SK-N-SH treated with all-trans-retinoic acid at 6 μM for 48 hours (cell line): ENCODE results near the gene OR7D2.

Experiments used
- ATAC-seq: fragments of 200-7000 bp; cut with Tn5 transposase; 3 replicates; pipeline ENCODE4 v1.9.1; 2020; ENCODE audit warnings: mild to moderate bottlenecking, moderate library complexity
- ARNTL ChIP-seq: fragments of 450-650 bp; formaldehyde crosslinking; IDR thresholded peaks from 2 replicates; pipeline ENCODE4 v1.5.0; 2020; ENCODE audit warnings: low read depth, mild to moderate bottlenecking, moderate library complexity, borderline replicate concordance
- BACH2 ChIP-seq: fragments of 250-450 bp; sonication (Bioruptor Pico); IDR thresholded peaks from 2 replicates; pipeline ENCODE4 v1.9.0; 2021; ENCODE audit warnings: mild to moderate bottlenecking, borderline replicate concordance
- CREB5 ChIP-seq: fragments of 250-450 bp; sonication (Bioruptor Pico); IDR thresholded peaks from 2 replicates; pipeline ENCODE4 v1.5.1; 2020; ENCODE audit warnings: low read depth, mild to moderate bottlenecking, moderate library complexity
- ESRRG ChIP-seq: fragments of 250-450 bp; sonication (Bioruptor Pico); IDR thresholded peaks from 2 replicates; pipeline ENCODE4 v1.6.1; 2021; ENCODE audit warnings: mild to moderate bottlenecking
- GLIS3 ChIP-seq: fragments of 250-450 bp; sonication (Bioruptor Pico); IDR thresholded peaks from 2 replicates; pipeline ENCODE4 v1.5.0; 2020; ENCODE audit warnings: mild to moderate bottlenecking, moderate library complexity
- ISL1 ChIP-seq: fragments of 250-450 bp; sonication (Bioruptor Pico); IDR thresholded peaks from 2 replicates; pipeline ENCODE4 v2.1.2; 2022; ENCODE audit warnings: mild to moderate bottlenecking, moderate library complexity
- OSR1 ChIP-seq: fragments of 250-450 bp; sonication (Bioruptor Pico); IDR thresholded peaks from 2 replicates; pipeline ENCODE4 v1.8.0; 2022; ENCODE audit warnings: moderate library complexity, mild to moderate bottlenecking, inconsistent platforms
- PPARA ChIP-seq: fragments of 250-450 bp; sonication (Bioruptor Pico); IDR thresholded peaks from 2 replicates; pipeline ENCODE4 v1.5.0; 2020; ENCODE audit warnings: mild to moderate bottlenecking, borderline replicate concordance
- TCF4 ChIP-seq: fragments of 250-450 bp; sonication (Bioruptor Pico); IDR thresholded peaks from 2 replicates; pipeline ENCODE4 v1.8.0; 2021; ENCODE audit warnings: mild to moderate bottlenecking, moderate library complexity, borderline replicate concordance
- TOX ChIP-seq: fragments of 250-450 bp; sonication (Bioruptor Pico); IDR thresholded peaks from 2 replicates; pipeline ENCODE4 v1.8.0; 2021; ENCODE audit warnings: mild to moderate bottlenecking, moderate library complexity, borderline replicate concordance
- TSHZ2 ChIP-seq: fragments of 250-450 bp; sonication (Bioruptor Pico); IDR thresholded peaks from 2 replicates; pipeline ENCODE4 v1.5.0; 2020; ENCODE audit warnings: mild to moderate bottlenecking, moderate library complexity
- ZC3H10 ChIP-seq: fragments of 250-450 bp; sonication (Bioruptor Pico); IDR thresholded peaks from 2 replicates; pipeline ENCODE4 v1.5.1; 2021; ENCODE audit warnings: mild to moderate bottlenecking, moderate library complexity
- ZFP3 ChIP-seq: fragments of 250-450 bp; sonication (Bioruptor Pico); IDR thresholded peaks from 2 replicates; pipeline ENCODE4 v1.5.0; 2020; ENCODE audit warnings: mild to moderate bottlenecking, moderate library complexity
- ZFP30 ChIP-seq: fragments of 450-650 bp; formaldehyde crosslinking; IDR thresholded peaks from 2 replicates; pipeline ENCODE4 v1.5.0; 2022; ENCODE audit warnings: mild to moderate bottlenecking, moderate library complexity
- ZNF565 ChIP-seq: fragments of 450-650 bp; formaldehyde crosslinking; conservative IDR thresholded peaks from 2 replicates; pipeline ENCODE4 v1.5.0; 2020; ENCODE audit warnings: low read depth, mild to moderate bottlenecking, moderate library complexity
- ZNF70 ChIP-seq: fragments of 450-650 bp; formaldehyde crosslinking; IDR thresholded peaks from 2 replicates; pipeline ENCODE4 v1.5.0; 2020; ENCODE audit warnings: mild to moderate bottlenecking, moderate library complexity
- ZNF8 ChIP-seq: fragments of 450-650 bp; formaldehyde crosslinking; IDR thresholded peaks from 2 replicates; pipeline ENCODE4 v1.5.0; 2020; ENCODE audit warnings: mild to moderate bottlenecking, moderate library complexity
- TF ChIP-seq, protein P1 (sequence below): fragments of 250-450 bp; sonication (Bioruptor Pico); IDR thresholded peaks from 2 replicates; pipeline ENCODE4 v1.8.0; 2021; ENCODE audit warnings: low read depth, mild to moderate bottlenecking, moderate library complexity, borderline replicate concordance
- TF ChIP-seq, protein P2 (sequence below): fragments of 250-450 bp; sonication (Bioruptor Pico); IDR thresholded peaks from 2 replicates; pipeline ENCODE4 v1.5.1; 2021; ENCODE audit warnings: mild to moderate bottlenecking, moderate library complexity

The OR7D2 gene

GRCh38 chr19:9178901-9179300 lies at the start of gene OR7D2:
Gene OR7D2 (plus strand): TSS chr19:9178979. CDS start chr19:9185782, 6,803 bp downstream.
- no peak for ATAC-seq
- TF ChIP-seq TSHZ2: no peak
- no peak for TF ChIP-seq TCF4 (CRISPR knock-in tag)
- no peak for TF ChIP-seq ZFP30
- no peak for TF ChIP-seq ESRRG
- TF ChIP-seq BACH2 (CRISPR knock-in tag): no peak
- TF ChIP-seq ZNF8 (CRISPR knock-in tag): no peak
- TF ChIP-seq ARNTL (CRISPR knock-in tag): no peak
- TF ChIP-seq ZNF565 (CRISPR knock-in tag): no peak
- TF ChIP-seq ZFP3: no peak
- no peak for TF ChIP-seq ZC3H10 (CRISPR knock-in tag)
- no peak for TF ChIP-seq CREB5 (CRISPR knock-in tag)
- TF ChIP-seq OSR1 (CRISPR knock-in tag): no peak
- TF ChIP-seq, protein P1, sequence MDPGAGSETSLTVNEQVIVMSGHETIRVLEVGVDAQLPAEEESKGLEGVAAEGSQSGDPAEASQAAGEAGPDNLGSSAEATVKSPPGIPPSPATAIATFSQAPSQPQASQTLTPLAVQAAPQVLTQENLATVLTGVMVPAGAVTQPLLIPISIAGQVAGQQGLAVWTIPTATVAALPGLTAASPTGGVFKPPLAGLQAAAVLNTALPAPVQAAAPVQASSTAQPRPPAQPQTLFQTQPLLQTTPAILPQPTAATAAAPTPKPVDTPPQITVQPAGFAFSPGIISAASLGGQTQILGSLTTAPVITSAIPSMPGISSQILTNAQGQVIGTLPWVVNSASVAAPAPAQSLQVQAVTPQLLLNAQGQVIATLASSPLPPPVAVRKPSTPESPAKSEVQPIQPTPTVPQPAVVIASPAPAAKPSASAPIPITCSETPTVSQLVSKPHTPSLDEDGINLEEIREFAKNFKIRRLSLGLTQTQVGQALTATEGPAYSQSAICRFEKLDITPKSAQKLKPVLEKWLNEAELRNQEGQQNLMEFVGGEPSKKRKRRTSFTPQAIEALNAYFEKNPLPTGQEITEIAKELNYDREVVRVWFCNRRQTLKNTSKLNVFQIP: no peak
- TF ChIP-seq, all 23 proteins: peak for 0

DNA sequence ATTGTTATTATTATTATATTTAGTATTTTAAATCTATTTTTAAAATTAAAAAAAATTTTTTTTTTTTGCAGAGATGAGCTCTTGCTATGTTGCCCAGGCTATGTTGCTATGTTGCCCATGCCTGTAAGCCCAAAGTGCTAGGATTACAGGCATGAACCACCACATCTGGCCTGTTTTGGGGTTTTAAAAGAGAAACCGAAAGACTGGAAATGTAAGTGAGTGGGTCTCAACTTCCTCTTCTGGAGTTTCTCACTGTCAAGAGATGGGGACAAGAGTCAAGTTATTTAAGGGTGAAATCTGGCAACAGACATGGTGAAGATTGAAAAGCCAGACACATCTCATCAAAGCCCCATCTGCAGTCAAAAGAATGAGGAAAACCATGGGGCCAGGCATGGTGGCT lies 47.8 kb upstream of the OR7D2 start:
- no peak for ATAC-seq
- TF ChIP-seq ESRRG (no peak), GLIS3 (CRISPR knock-in tag) (no peak), PPARA (CRISPR knock-in tag) (no peak), ISL1 (no peak), ZNF70 (no peak), ARNTL (CRISPR knock-in tag) (no peak)

- no peak for ATAC-seq
Observed at GRCh38 chr19:9132422-9132821, 46.4 kb upstream of the OR7D2 start.

More at GRCh38 chr19:9132422-9132821, 46.4 kb upstream of the OR7D2 start:
- TF ChIP-seq TSHZ2 (no peak), ZC3H10 (CRISPR knock-in tag) (no peak), OSR1 (CRISPR knock-in tag) (no peak), CREB5 (CRISPR knock-in tag) (no peak), BACH2 (CRISPR knock-in tag) (no peak), ZNF565 (CRISPR knock-in tag) (no peak), TOX (CRISPR knock-in tag) (no peak), ZFP30 (no peak), ISL1 (no peak), TCF4 (CRISPR knock-in tag) (no peak), ZNF70 (no peak)
- TF ChIP-seq, protein P2, sequence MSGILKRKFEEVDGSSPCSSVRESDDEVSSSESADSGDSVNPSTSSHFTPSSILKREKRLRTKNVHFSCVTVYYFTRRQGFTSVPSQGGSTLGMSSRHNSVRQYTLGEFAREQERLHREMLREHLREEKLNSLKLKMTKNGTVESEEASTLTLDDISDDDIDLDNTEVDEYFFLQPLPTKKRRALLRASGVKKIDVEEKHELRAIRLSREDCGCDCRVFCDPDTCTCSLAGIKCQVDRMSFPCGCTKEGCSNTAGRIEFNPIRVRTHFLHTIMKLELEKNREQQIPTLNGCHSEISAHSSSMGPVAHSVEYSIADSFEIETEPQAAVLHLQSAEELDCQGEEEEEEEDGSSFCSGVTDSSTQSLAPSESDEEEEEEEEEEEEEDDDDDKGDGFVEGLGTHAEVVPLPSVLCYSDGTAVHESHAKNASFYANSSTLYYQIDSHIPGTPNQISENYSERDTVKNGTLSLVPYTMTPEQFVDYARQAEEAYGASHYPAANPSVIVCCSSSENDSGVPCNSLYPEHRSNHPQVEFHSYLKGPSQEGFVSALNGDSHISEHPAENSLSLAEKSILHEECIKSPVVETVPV: no peak
